ENCODE measurements around the gene GGTA1. TPM values are rescaled to one million over a fixed set of nuclear protein-coding genes. Genes with fewer than 3 reads are reported as not detected.

Gene GGTA1
- total and polyA plus RNA-seq, 5 donors from 2014 or later = 0.69 TPM; not detected in 4

DNA sequence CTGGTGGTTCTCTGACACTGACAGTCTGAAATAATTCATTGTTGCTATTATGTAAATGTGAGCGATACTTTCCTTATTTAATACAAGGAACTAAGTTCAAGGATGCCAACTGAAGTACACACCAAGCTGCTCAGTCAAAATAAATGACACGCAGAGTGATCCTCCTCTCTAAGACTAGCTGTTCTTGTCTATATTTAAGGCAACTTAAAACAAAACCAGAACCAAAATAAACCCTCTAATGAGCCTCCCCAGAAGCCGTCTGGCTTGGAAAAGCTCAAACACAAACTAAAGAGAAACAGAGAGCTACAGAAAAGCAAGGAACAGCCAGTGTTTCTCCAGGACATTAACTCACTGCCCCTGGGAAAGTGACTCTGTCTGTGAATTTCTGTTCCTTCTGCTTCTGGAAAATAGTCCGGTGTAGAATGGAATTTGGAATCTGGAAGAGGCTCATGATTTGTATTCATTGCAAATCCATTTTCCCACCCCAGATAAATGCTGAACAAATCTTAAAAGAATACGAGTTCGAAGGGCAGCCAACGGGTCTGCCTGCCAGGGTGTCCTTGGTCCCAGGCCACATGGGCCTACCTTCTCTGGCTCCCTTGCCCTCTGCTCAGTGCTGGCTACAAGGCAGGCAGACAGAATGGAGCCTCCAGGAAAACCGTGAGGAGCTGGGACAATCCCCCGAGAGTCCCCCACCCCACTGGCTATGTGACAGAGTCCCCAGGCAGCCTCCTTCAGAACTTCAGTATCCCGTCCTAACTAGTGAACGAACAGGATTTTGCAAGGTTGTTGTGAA lies 14.8 kb downstream of the GGTA1 start:
- no peaks in the 10 kb centered on the region for H3K9me3 Mint-ChIP-seq
- H3K4me3 Mint-ChIP-seq = no peak overlapping the region
- DNase-seq (no peak), ATAC-seq (ENCODE audit: low read depth in 2 of 2) (no peak)
- no peak overlapping the region for H3K27ac ChIP-seq (ENCODE audit: insufficient read depth, low read length, poor library complexity, severe bottlenecking)
- H3K4me1 ChIP-seq (ENCODE audit: control insufficient read depth, insufficient read depth, low read length, poor library complexity, severe bottlenecking) = no peaks in the 10 kb centered on the region
- H3K27me3 ChIP-seq (ENCODE audit: control insufficient read depth, insufficient read depth, low read length) = no peaks in the 10 kb centered on the region
- H3K27me3 Mint-ChIP-seq = peaks cover 8% of the 10 kb centered on the region
- no peaks in the 10 kb centered on the region for H3K9me3 ChIP-seq (ENCODE audit: control insufficient read depth in 2 of 2, low read length in 2 of 2)
- H3K27ac Mint-ChIP-seq = no peak overlapping the region
- H3K36me3 Mint-ChIP-seq = no peaks in the 10 kb centered on the region
- H3K4me3 ChIP-seq (ENCODE audit: low read depth, low read length) = no peak overlapping the region
- H3K36me3 ChIP-seq (ENCODE audit: control insufficient read depth, insufficient read depth, low read length) = no peaks in the 10 kb centered on the region
- H3K4me1 Mint-ChIP-seq = no peaks in the 10 kb centered on the region

DNA sequence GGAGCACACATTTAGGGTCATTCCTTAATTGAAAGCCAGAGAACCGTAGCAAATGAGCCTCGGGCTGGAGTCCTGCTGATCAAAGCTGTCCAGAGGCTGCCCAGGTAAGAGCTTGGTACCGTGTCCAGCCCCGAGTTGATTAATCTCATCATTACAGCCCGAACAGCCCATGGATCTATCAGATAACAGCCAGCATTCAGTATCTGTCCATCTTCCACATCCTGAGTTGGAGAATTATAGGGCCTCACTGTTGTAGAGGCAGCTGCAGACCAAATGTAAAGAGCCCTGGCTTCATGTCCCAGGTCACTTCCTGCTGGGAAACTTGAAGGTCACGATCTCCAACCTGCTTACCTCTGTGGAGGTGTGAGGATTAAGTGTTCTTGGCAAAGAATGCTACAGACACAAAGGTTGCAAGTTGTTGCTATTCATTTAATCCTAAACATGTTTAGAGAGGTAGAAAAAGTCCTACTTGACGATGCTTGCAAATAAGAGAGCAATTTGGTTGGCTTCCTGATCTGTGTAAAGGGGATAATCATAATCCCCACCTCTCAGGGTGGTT lies 16.1 kb downstream of the GGTA1 start:
- H3K27ac ChIP-seq (ENCODE audit: insufficient read depth, low read length, poor library complexity, severe bottlenecking) = no peak overlapping the region
- H3K27me3 Mint-ChIP-seq = peaks cover 8% of the 10 kb centered on the region
- no peaks in the 10 kb centered on the region for H3K27me3 ChIP-seq (ENCODE audit: control insufficient read depth, insufficient read depth, low read length)
- H3K36me3 Mint-ChIP-seq = no peaks in the 10 kb centered on the region
- H3K4me1 Mint-ChIP-seq = no peaks in the 10 kb centered on the region
- ATAC-seq (ENCODE audit: low read depth in 2 of 2) (no peak), DNase-seq (no peak)
- no peak overlapping the region for H3K4me3 Mint-ChIP-seq
- H3K4me3 ChIP-seq (ENCODE audit: low read depth, low read length) = no peak overlapping the region
- H3K9me3 Mint-ChIP-seq = no peaks in the 10 kb centered on the region
- H3K36me3 ChIP-seq (ENCODE audit: control insufficient read depth, insufficient read depth, low read length) = no peaks in the 10 kb centered on the region
- H3K4me1 ChIP-seq (ENCODE audit: control insufficient read depth, insufficient read depth, low read length, poor library complexity, severe bottlenecking) = no peaks in the 10 kb centered on the region
- H3K27ac Mint-ChIP-seq = no peak overlapping the region
- no peaks in the 10 kb centered on the region for H3K9me3 ChIP-seq (ENCODE audit: control insufficient read depth in 2 of 2, low read length in 2 of 2)

DNA sequence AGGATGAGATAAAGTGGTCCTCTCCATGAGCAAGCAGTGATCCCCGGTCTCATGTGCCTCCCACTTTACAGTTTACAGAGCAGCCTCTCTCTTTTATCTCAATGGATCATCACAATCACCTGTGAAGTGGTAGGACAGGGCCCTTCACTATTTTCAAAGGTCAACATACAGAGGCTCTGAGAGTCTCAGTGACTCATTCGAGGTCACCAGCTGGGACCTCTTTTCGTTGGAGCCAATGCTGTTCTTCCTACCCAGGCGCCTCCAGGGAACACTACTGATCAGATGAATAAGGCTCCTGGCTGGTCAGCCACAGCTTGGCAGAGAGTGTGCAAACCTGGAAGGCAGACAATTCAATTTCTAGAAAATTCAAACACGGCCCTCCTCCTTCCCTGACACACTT lies 16.6 kb downstream of the GGTA1 start:
- Mint-ChIP-seq H3K27me3 (peaks cover 8% of the 10 kb centered on the region), H3K4me3 (no peak overlapping the region), H3K4me1 (no peaks in the 10 kb centered on the region), H3K27ac (no peak overlapping the region), H3K9me3 (no peaks in the 10 kb centered on the region), H3K36me3 (no peaks in the 10 kb centered on the region)
- H3K27ac ChIP-seq (ENCODE audit: insufficient read depth, low read length, poor library complexity, severe bottlenecking) = no peak overlapping the region
- H3K9me3 ChIP-seq (ENCODE audit: control insufficient read depth in 2 of 2, low read length in 2 of 2) = no peaks in the 10 kb centered on the region
- no peaks in the 10 kb centered on the region for H3K27me3 ChIP-seq (ENCODE audit: control insufficient read depth, insufficient read depth, low read length)
- H3K36me3 ChIP-seq (ENCODE audit: control insufficient read depth, insufficient read depth, low read length) = no peaks in the 10 kb centered on the region
- no peak for ATAC-seq (ENCODE audit: low read depth in 2 of 2)
- H3K4me1 ChIP-seq (ENCODE audit: control insufficient read depth, insufficient read depth, low read length, poor library complexity, severe bottlenecking) = no peaks in the 10 kb centered on the region
- no peak for DNase-seq
- no peak overlapping the region for H3K4me3 ChIP-seq (ENCODE audit: low read depth, low read length)

DNA sequence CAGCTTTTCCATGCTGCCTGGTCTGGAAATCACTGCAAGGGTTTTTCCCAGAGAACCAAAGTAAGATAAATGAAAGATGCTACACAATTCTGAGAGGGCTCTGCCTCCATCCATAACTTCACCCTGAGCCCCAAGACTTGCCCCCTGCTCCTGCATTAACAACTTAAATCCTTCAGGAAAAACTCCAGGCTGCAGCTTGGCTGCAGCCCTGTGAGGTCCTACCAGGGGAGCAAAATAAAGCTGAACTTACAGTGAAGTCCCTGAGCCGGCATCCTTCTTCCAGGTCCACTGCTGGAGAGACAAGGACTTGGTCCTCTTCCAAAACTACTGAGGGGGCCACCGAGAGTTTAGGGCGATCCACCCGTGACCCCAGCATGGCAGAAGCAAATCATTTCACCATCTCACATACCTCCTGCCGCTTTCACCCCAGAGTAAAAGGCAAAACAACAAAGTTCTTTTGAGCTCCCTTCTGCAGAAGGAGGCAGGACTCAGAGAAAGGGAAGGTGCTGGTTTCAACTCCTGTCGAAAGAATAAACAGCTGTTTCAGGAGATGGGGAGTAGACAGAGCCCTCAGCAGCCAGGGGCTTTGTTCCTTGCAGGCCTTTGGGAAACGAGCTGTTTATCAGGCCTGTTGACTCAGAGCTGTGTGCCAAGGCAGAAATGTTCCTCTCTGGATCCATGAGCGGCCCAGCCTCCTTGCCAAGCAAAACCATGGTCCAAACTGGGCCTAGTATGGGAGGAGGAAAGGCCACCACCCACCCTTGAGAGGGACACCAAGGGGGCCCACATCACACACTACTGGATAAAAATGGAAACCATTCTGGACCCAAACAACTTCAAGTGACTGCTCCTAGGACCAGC lies 20.6 kb downstream of the GGTA1 start:
- Histone ChIP-seq H3K4me1 (ENCODE audit: control insufficient read depth, insufficient read depth, low read length, poor library complexity, severe bottlenecking) (no peaks in the 10 kb centered on the region), H3K4me3 (ENCODE audit: low read depth, low read length) (no peak overlapping the region), H3K9me3 (ENCODE audit: control insufficient read depth in 2 of 2, low read length in 2 of 2) (no peaks in the 10 kb centered on the region), H3K27me3 (ENCODE audit: control insufficient read depth, insufficient read depth, low read length) (no peaks in the 10 kb centered on the region), H3K36me3 (ENCODE audit: control insufficient read depth, insufficient read depth, low read length) (no peaks in the 10 kb centered on the region), H3K27ac (ENCODE audit: insufficient read depth, low read length, poor library complexity, severe bottlenecking) (no peak overlapping the region)
- no peak for ATAC-seq (ENCODE audit: low read depth in 2 of 2)
- Mint-ChIP-seq H3K4me1 (no peaks in the 10 kb centered on the region), H3K36me3 (no peaks in the 10 kb centered on the region), H3K4me3 (no peak overlapping the region), H3K9me3 (no peaks in the 10 kb centered on the region), H3K27ac (no peak overlapping the region), H3K27me3 (peaks cover 15% of the 10 kb centered on the region)
- no peak for DNase-seq

DNA sequence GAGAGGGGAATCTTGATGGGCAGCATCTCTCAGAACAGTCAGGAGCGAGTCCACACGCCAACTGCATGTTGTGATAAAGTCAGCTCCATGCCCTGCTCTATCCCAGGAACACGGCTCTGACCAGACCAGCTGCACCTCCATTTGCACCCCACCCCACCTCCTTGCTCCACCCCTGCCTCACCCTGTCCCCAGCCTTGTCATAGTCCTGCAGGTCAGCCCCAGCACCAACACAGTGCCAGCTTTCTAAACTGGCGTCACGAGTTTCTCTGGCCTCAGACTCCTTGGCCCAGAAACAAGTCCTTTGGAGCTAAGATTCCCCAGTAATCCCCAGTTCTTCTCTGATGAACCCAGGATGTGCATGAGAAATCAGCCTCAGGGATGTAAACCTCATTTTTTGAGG lies 23.5 kb downstream of the GGTA1 start:
- Histone ChIP-seq H3K9me3 (ENCODE audit: control insufficient read depth in 2 of 2, low read length in 2 of 2) (no peaks in the 10 kb centered on the region), H3K27ac (ENCODE audit: insufficient read depth, low read length, poor library complexity, severe bottlenecking) (no peak overlapping the region), H3K27me3 (ENCODE audit: control insufficient read depth, insufficient read depth, low read length) (no peaks in the 10 kb centered on the region), H3K4me3 (ENCODE audit: low read depth, low read length) (no peak overlapping the region), H3K36me3 (ENCODE audit: control insufficient read depth, insufficient read depth, low read length) (no peaks in the 10 kb centered on the region), H3K4me1 (ENCODE audit: control insufficient read depth, insufficient read depth, low read length, poor library complexity, severe bottlenecking) (no peaks in the 10 kb centered on the region)
- H3K27me3 Mint-ChIP-seq = peaks cover 17% of the 10 kb centered on the region
- H3K27ac Mint-ChIP-seq = no peak overlapping the region
- DNase-seq (no peak), ATAC-seq (ENCODE audit: low read depth in 2 of 2) (no peak)
- no peaks in the 10 kb centered on the region for H3K4me1 Mint-ChIP-seq
- H3K4me3 Mint-ChIP-seq = no peak overlapping the region
- H3K9me3 Mint-ChIP-seq = no peaks in the 10 kb centered on the region
- H3K36me3 Mint-ChIP-seq = no peaks in the 10 kb centered on the region

DNA sequence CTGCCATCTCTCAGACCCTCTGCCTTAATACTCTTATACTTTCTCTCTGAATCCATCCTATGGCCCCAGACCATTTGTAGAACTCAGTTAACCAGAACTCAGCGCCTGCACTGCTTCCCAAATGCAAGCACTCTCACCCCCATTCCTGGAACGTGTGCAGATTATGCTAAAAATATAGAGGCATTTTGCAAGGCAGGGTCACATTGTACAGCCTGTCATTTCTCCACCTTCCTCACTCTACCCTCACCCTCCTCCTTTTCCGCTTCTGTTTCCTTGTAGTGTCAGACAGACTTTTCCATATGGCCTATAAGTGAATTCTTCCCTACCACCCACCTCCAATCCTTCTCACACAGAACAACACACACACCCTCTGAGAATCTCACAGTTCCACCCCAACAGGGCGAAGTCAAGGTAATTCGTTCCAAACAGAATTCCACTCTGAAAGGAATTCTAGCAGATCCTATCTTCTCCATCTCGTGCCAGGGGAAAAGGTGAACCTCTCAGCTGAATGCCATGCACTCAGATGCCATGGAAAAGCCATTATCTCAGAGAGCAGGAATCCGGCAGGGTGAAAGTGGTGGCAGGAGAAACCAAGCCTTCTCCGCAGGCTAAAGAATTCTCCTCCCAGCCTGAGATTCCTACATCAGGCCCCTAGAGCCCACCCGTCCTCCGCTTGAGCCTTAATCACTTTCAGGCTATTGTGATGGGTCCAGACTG lies 25.3 kb downstream of the GGTA1 start:
- H3K27me3 Mint-ChIP-seq = peaks cover 24% of the 10 kb centered on the region
- H3K4me1 Mint-ChIP-seq = no peaks in the 10 kb centered on the region
- Histone ChIP-seq H3K27me3 (ENCODE audit: control insufficient read depth, insufficient read depth, low read length) (no peaks in the 10 kb centered on the region), H3K36me3 (ENCODE audit: control insufficient read depth, insufficient read depth, low read length) (no peaks in the 10 kb centered on the region), H3K4me3 (ENCODE audit: low read depth, low read length) (no peak overlapping the region), H3K4me1 (ENCODE audit: control insufficient read depth, insufficient read depth, low read length, poor library complexity, severe bottlenecking) (no peaks in the 10 kb centered on the region), H3K9me3 (ENCODE audit: control insufficient read depth in 2 of 2, low read length in 2 of 2) (no peaks in the 10 kb centered on the region), H3K27ac (ENCODE audit: insufficient read depth, low read length, poor library complexity, severe bottlenecking) (no peak overlapping the region)
- H3K36me3 Mint-ChIP-seq = no peaks in the 10 kb centered on the region
- H3K4me3 Mint-ChIP-seq = peak overlapping the region in 1 of 4 donors; percentile 29
- no peaks in the 10 kb centered on the region for H3K9me3 Mint-ChIP-seq
- no peak overlapping the region for H3K27ac Mint-ChIP-seq
- no peak for ATAC-seq (ENCODE audit: low read depth in 2 of 2)
- no peak for DNase-seq

DNA sequence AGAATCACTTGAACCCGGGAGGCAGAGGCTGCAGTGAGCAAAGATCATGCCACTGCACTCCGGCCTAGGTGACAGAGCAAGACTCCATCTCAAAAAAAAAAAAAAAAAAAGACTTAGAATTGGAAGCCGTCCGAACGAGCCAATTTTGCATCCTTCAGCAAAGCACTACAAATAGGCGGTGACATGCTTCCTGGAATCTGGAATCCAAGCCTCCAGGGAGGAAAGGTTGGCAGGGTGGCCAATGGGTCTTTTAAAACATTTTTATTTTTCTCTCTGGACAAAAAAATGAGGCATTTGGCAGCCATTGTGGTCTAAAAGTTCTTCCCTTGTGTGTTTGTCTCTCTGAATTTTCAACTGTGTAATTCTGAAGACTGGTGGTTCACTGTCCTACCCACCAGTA lies 26.4 kb downstream of the GGTA1 start:
- Histone ChIP-seq H3K4me1 (ENCODE audit: control insufficient read depth, insufficient read depth, low read length, poor library complexity, severe bottlenecking) (no peaks in the 10 kb centered on the region), H3K36me3 (ENCODE audit: control insufficient read depth, insufficient read depth, low read length) (no peaks in the 10 kb centered on the region), H3K4me3 (ENCODE audit: low read depth, low read length) (no peak overlapping the region), H3K27me3 (ENCODE audit: control insufficient read depth, insufficient read depth, low read length) (no peaks in the 10 kb centered on the region), H3K27ac (ENCODE audit: insufficient read depth, low read length, poor library complexity, severe bottlenecking) (no peak overlapping the region), H3K9me3 (ENCODE audit: control insufficient read depth in 2 of 2, low read length in 2 of 2) (no peaks in the 10 kb centered on the region)
- no peak overlapping the region for H3K4me3 Mint-ChIP-seq
- no peaks in the 10 kb centered on the region for H3K36me3 Mint-ChIP-seq
- no peak for DNase-seq
- H3K4me1 Mint-ChIP-seq = no peaks in the 10 kb centered on the region
- peaks cover 27% of the 10 kb centered on the region for H3K27me3 Mint-ChIP-seq
- H3K9me3 Mint-ChIP-seq = no peaks in the 10 kb centered on the region
- ATAC-seq (ENCODE audit: low read depth in 2 of 2) = no peak
- H3K27ac Mint-ChIP-seq = no peak overlapping the region

All from CD4-positive, CD25-positive, alpha-beta regulatory T cell (primary cell).